ENCODE measurements around the gene PLEKHG7.

The PLEKHG7 gene

GRCh38 chr12:92810370-92810769, 107.6 kb downstream of the PLEKHG7 start:
- no peak for DNase-seq

DNA sequence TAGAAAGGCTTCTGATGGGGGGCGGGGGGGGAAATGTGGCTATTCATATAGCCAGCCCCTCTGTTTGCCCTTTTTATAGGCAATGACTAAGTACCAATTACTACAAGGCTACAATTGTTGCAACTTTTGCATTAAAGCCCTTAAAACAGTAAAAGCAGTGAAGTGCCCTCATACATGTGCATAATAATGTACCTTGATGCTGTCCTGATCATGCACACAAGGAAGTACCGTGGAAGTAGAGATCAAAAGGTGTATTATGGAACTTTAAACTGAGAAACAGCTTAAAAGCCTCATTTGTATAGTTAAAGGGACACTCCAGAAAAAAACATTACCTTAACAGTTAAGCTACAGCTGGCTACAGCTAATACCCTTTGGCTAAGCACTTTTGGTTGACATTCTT, 111.8 kb downstream of the PLEKHG7 start:
- DNase-seq, result no peak

- no peak for DNase-seq
Observed at GRCh38 chr12:92821142-92821541, 118.4 kb downstream of the PLEKHG7 start.
